ENCODE results near the gene RNASEL.

RNASEL gene

DNA sequence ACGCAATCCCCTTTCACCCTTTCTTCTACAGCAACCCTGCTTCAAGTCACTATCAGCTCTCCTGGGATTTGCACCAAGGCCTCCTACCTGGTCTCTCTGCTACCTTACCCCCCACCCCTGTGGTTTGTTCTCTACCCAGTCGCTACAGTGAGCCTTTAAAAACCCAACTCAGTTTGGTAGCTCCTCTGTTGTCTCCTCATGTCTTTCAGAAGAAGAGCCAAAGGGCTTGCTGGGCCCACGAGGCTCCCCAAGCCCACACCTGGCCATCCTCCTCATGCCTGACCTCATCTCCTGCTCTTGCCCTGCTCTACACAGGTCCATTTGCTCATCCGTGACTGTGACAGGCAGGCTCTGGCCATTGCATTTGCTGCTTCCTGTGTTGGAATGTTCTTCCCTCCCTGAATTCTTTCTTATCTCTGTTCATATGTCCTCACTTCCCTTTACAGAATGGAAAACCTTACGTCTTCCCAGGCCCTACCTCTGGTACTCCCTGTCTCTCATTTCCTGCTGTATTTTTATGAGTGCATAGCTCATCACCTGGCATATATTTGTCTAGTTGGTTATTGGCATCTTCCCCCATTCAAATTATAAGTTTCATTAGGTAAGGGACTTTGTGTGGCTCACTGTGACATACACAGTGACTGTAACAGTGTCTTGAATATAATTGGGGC, 11.8 kb upstream of the RNASEL start:
- DNase-seq (ENCODE audit: low read depth in 2 of 2), result no peak

DNA sequence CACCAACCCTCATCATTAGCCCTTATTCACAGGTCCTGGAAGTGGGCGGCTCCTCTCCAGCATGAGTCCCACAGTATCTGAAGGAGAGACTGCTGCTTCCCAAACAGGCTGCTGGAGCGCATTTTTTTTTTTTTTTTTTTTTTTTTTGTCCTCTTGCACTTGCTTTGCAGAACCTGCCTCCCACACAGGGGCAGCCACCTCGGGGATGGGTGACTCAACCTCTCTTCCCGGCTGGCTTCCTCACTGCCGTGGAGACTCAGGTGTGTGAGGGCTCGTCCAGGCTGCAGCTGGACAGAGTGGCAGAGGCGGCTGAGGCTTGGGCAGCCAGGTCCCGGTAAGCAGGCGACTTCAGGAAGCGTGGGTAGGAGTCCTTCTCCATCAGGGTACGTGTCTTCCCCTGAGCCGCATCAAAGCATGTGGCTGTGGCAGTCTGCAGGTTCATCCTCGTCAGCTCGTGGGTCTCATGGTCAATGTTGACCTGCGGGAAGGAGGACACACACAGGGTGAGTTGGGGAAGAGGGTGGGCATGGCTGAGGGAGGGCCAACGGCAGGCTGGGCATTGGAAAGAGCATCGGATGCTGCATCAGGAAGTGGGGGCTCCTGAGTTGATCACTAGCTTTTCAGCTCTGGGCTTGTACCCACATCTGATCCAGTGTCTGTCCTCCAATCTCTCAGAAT, 11.1 kb upstream of the RNASEL start:
- no peak for DNase-seq (ENCODE audit: low read depth in 2 of 2)

DNA sequence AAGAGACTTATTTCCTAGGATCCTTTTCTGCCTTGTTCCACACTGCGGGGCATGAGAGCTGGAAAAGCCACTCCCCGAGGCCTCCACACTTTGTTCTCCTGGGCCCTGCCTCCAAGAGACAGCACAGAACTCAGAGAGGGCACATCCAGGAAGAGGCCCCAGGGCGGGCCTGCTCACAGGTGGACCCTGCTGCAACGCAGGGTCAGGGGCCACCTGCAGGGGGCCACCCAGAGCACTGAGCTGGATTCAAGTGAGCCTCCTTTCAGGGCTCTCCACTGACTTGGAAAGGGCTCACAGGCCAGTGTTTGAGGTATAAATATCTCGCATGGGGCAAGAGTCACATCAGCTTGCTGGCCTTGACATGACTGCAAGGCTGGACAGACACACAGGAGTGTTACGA, 10.3 kb upstream of the RNASEL start:
- DNase-seq (ENCODE audit: low read depth in 2 of 2), result no peak

DNA sequence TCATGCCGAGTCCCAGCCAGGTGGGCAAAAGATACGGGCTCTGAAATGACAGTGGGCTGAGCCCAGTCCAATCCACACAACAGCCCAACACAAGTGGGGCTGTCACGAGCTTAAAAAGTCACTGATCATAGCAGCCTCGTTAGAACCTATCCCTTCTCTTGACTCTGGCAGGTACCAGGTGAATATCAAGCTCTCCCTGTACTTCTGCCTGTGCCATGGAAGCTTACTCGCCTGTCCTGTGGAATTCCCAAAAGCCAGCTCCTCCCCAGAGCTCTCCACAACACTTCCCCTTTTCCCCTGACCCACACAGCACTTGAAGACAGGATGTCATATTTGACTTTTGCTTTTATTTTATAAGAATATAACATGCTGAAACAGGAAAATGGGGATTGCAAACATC, 9.2 kb upstream of the RNASEL start:
- DNase-seq (ENCODE audit: low read depth in 2 of 2), result no peak

DNA sequence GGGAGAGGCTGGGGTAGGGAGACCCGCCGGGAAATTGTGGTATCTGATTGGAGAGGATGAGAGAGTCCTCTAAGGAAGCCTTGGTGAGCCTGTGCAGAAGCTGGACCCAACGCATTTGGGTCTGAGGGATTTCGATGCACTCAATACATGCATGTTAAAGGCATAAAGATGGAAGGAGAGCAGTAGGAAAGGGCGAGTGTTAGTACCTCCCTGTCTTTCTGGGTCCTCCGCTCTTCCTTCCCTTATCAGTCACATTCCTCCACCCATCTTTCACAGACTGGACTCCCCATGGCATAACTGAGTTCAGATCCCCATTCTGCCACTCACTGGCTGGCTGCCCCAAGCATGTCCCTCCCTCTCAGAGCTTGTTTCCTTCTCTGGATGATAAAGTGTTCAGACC, 7.9 kb upstream of the RNASEL start:
- DNase-seq (ENCODE audit: low read depth in 2 of 2), result no peak

DNA sequence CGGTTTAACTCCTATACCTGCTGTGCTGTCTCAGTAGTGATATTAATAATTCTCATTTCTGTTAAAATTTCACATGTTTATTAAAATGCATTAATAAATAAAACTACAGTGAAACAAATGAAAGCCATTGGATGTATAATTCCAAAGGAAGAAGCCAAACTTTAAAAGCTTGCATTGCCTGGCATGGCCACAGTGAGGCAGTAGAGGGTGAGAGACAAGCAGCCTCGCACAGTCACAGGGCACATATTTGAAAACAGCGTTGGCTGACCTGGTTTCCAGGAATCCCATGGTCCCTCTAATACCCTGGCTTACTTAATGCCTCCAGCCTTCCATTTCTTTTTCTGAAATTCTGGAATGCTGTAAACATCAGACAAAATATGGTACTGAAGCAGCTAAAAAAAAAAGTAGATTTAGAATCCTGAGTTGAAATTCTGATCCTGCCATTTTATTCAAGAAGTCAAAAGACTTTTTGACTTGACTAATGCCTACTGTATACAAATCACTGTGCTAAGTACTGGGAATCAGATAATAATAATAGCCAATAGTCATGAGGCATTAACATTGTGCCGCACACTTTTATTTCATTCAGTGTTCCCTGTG, 6.7 kb upstream of the RNASEL start:
- DNase-seq (ENCODE audit: low read depth in 2 of 2), result peak; percentile 57

DNA sequence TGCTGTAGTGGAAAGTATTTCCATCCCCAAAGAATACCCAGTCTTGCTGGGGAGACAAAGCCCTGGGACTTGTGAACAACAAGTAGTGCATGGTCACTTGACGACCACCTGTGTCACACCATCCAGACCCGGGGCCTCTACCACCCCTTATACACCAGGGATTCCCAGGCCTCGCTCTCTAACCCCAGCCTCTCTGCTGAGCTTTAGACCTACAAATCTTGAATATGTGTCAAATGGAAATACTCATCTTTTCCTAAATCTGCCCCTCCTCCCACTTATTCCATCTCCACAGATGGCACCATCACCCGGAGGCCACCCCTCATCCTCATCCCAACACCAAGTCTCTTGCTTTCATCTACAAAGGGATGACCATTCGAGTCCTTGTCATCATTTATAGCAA, 875 bp upstream of the RNASEL start:
- DNase-seq (ENCODE audit: low read depth in 2 of 2), result no peak

DNA sequence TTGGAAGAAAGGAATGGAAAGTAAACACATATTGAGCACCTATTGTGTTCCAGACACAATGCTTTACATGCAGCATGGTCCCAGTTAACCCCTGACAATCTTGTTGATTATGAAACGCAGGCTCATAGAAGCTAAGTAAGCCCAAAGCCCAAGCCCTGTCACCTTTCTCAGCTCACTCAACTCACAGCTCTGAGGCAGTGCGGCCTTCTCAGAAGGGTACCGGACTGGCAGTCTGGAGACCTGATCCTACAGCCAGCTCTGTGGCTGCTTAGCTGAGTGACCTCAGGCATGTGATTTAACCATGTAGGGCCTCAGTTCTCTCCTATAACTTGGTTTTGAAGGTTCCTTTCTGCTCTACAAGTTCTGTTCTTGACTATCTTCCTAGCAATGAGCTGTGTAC, 464 bp upstream of the RNASEL start:
- no peak for DNase-seq (ENCODE audit: low read depth in 2 of 2)

DNA sequence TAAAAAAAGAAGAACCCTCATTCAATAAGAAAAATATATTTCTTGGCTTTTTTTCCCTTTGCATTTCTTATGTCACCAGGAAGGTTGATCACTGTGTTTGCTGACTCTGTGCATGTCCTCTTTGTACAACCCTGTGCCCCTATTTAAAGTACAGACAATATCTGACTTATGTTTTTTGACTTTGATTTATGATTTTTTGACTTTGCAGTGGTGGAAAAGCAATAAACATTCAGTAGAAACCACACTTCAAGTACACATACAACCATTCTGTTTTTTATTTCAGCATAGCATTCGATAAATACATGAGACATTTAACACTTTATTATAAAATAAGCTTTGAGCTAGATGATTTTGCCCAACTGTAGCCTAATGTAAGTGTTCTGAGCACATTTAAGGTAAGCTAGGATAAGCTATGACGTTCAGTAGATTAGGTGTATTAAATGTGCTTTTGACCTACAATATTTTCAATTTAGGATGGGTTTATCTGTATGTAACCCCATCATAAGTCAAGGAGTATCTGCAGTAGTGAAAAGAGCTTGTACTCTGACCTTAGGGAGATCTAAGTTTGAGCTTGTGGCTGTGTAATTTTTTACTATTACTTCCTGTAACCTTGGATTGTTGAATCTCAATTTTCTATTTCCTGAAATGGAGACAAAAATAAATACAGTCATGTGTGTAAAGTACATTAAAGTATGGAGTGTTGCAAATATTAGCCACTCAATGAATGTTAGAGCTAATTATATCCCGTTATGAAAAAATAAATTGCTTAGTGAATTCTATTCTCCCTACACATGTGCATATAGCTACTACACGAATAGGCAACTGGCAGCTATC, 1.2 kb downstream of the RNASEL start:
- no peak for DNase-seq (ENCODE audit: low read depth in 2 of 2)

DNA sequence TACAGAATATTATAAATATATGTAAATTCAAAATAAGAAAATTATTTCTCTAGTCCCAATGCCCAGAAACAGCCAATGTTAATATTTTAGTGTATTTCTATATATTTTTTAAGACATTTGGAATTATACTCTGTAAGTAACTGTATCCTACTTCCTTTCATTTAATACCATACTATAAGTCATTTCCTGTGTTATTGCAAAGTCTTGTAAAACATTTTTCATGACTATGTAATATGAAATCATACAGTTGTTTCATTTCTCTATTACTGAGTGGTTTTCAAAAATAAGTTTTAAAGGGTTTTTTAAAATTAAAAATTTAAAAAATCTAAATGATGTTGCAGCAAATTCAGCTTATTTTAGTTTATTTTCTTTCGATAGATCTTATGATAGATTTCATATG, 2.0 kb downstream of the RNASEL start:
- DNase-seq (ENCODE audit: low read depth in 2 of 2), result no peak

DNA sequence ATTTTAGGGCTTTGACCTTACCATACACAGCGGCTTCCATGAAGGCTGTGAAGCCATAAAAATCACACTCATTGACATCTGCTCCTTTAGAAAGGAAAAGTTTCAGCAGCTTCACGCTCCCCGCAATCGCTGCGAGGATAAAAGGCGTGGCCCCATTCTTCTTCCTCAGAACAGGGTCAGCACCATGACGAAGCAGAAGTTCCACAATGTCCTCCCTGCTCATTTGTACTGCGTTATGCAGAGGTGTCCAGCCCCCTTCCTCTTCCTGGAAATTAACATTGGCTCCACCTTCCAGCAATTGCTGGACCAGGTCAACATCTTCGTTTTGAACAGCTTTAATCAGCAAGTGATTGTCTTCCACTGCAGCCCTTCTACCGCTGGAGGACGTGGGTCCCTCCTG, 2.7 kb downstream of the RNASEL start:
- DNase-seq (ENCODE audit: low read depth in 2 of 2), result no peak

DNA sequence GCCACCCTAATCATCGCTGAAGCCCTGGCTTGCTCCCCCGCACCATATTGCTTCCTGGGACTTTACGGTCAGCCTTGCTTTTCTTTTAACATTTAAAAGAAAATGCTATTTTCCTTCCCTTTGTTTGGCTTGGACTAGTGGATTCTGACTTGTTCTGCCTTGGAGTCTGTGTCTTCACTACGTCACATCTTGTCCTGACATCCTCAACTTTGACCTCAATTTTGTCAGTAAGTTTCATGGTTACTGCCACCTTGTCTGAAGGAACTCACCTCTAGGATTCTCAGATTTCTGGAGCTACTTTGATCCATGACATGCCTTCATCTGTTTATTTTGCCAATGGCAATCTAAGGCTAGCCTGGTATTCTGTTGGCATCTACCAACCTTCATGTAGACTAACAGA, 4.3 kb downstream of the RNASEL start:
- DNase-seq (ENCODE audit: low read depth in 2 of 2), result no peak

DNA sequence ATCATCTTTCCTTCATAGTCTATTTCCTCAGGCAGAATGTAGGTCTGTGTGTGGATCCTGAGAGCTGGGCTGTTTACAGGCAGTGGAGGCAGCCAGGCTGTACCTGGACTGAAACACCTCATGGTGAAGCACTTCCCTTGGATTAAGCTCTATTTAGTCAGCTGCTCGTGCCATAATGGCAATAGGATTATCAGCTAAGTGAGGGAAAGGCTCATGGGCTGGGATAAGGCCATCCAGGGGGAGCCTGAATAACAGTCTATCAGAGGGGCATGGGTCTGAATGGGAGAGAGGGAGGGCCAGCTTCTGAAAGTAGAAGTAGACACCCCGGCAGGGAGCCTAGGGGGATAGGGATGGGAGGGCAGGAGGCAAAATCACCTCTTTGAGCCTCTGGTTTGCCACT, 8.3 kb downstream of the RNASEL start:
- DNase-seq (ENCODE audit: low read depth in 2 of 2), result no peak

DNA sequence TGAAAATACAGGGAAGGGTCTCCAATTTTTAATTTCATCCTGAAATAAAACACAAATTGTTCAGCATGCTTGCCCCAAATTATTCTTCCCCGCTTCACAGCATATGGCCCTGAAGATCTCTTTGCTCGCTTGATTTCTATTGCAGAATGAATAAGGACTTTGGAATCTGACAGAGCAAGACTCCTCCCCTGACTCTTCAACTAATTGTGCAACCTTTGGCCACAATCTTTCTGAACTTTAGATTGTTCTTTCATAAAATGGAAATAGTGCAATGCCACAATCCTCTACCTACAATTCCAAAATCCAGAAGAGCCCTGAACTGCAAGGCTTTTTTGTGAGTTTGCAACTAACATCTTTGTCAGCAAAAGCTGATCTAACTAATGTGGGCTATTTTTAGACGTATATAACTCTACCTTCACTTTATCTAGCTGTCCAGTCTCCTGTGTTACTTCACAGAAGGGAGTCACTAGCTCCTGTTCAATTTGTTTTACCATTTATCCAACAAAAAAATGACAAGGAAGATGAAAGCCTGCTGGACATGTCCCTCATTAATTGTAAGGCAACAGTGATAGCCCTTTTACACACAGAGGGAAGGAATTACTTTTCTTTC, 13.4 kb downstream of the RNASEL start:
- DNase-seq (ENCODE audit: low read depth in 2 of 2), result no peak

DNA sequence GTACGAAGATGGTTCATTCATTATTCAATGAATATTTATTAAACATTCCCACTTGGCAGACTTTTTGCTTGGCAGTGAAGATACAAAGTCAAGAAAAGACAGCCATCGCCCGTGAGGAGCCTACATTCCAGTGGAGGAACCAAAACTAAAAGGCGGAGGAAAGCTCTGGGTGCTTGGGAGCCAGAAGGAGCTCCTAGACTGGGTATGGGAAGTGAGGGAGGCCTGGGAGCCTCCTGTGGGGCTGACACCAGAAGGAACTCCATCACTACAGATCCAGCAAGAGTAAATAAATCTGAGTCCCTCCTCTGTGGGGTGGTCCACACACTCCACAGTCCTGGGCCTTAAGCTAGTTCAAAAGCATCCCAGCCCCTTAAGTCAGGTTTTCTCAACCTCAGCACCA, 14.9 kb downstream of the RNASEL start:
- no peak for DNase-seq (ENCODE audit: low read depth in 2 of 2)

DNA sequence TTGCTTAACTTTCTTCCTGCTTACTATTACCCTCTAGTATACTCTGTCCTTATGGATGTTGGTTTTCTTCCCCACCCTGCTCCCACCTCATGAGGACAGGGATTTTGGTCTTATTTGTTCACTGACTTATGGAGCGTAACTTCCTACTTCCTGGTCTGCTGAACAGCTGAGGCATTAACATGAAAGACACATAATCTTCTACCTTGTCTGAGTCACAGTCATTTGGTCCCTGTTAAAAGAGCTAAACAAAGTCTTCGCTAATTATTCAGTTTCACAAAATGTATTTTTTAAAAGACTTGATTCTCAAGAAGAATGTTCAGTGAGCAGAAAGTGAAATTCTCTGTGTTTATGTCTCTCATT, 18.5 kb downstream of the RNASEL start:
- DNase-seq (ENCODE audit: low read depth in 2 of 2), result no peak

DNA sequence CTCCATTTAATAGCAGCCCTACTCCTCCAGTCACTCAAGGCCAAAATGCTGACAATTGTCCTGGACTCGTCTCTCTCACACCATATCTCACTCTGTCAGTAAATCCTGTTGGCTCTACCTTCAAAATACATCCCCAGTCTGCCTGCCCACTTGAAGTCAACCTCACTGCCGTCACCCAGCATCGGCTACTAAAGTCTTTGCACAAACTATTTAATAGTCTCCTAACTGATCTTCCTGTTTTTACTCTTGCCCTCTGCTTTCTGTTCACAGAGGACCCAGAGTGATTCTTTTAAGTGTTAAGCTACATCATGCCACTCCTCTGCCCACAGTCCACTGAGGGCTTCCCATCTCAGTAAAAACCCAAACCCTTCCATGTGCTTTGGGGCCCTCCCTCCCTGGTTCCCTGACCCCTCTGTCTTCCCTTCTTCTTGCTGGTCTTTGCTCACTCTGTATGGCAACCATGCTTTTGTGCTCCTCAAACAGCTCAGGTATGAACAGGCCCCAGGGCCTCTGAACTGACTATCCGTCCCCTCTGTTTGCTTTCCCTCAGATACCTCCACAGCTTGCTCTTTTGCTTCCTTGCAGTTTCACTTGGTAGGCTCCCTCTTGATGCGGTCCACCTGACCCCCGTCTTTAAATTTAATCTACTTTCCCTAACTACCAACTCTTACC, 19.0 kb downstream of the RNASEL start:
- no peak for DNase-seq (ENCODE audit: low read depth in 2 of 2)

DNA sequence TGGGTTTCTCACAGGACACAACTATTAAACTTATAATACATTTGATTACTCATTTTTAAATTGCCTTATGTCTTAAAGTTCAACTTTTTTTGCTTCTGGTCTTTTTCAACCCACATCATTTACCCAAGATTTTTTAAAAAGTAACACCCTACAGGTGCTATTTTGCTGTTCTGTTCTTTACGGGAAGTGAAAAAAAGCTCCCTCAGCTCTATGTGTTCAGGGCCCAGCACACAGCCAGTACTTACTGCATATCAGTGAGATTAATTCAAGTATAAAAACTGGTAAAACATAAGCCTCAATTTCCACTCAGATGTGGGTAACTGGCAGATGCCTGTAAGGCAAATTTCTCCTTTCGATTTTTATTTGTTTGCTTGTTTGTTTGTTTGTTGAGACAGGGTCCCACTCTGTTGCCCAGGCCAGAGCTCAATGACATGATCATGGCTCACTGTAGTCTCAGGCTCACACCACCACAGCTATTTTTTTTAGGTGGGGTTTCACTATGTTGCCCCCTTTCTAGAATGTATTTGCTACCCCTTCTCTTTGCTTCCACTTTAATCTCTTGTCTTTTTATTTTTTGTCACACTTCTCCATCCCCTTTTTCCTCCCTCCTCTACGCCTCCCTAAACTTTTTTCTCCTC, 20.3 kb downstream of the RNASEL start:
- DNase-seq (ENCODE audit: low read depth in 2 of 2), result no peak

DNA sequence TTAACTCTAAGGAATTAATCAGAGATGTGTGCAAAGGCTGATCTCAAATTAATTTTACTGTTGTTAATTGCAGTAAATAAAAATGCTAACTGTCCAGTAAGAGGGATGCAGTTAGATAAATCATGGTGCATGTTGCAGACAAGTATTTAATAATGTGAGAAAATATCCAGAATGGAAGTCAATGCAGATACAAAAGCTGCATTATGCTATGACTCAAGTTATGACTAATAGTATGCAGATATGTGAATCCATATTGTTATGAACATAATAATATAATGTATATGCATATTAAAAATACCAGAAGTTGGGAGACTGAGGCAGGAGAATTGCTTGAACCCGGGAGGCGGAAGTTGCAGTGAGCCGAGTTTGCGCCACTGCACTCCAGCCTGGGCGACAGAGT, 21.4 kb downstream of the RNASEL start:
- no peak for DNase-seq (ENCODE audit: low read depth in 2 of 2)

DNA sequence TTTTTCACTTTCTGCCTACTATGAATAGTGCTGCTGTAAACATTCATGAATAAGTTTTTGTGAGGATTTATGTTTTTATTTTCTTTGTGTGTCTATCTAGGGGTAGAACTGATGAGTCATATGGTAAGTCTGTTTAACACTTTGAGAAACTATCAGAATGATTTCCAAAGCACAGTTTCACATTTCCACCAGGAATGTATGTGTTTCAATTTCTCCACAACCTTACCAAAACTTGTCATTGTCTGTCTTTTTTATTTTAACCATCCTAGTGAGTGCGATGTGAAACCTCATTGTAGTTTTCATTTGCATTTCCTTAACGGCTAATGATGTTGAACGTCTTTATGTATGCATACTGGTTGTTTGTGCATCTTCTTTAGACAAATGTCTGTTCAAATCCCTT, 23.5 kb downstream of the RNASEL start:
- DNase-seq (ENCODE audit: low read depth in 2 of 2), result no peak

DNA sequence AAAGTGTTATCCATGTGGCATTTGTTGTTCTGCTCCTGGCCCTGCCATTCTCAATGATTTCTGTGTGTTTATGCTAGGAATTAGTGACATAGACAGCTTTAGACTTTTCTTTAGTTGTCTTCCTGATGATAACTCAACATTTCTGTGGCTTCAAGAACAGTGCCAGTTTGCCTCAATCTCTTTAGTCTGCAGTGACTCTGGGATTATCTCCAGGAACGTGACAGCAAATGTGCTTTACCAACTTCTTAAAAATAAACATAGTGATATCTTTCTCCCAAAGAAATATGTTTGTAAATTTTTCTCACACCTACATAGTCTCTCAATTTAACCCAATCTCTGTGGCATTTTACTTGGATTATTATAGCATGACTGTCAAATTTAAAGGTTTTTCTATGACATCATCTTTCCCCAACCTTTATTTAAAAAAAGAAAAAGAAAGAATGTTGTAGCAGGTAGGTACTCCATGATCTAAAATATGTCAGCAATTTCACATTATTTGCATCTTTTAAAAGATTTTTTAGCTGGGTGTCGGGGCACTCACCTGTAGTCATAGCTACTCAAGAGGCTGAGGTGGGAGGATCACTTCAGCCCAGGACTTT, 24.6 kb downstream of the RNASEL start:
- DNase-seq (ENCODE audit: low read depth in 2 of 2), result no peak
